HT-29 (cell line): ENCODE measurements around the gene PTGFR. TPM values are rescaled to one million over a fixed set of nuclear protein-coding genes. Genes with fewer than 3 reads are reported as not detected.

Experiments used
- total RNA-seq: library from RNA; depleted of rRNA; stranded (reverse); fragments of >200 nt; shearing (Covaris generic); gene quantifications from 2 replicates; pipeline ENCODE4 v1.2.3, GENCODE V29; 2014; rRNA removed

The PTGFR gene
- total RNA-seq, 1 experiment from 2014 or later = not detected

Other genes starting within 250 kb of the PTGFR start
- gene IFI44L, start 129.5 kb downstream of the PTGFR start, total RNA-seq = 1.4 and 1.6 TPM in 2 replicates
- 12.2 and 24.6 TPM in 2 replicates for gene IFI44, start 158.9 kb downstream of the PTGFR start, total RNA-seq